GM12873 (cell line): ENCODE measurements around the gene GNB1.

Source experiments
- TF ChIP-seq, protein P1 (sequence below): IDR thresholded peaks from 2 replicates; pipeline ENCODE4 v1.5.1; 2012; ENCODE audit warnings: low read depth, mild to moderate bottlenecking, moderate library complexity, low read length, control low read depth; ENCODE audit not compliant: insufficient read depth; ENCODE audit errors: missing control alignments

The GNB1 gene

DNA sequence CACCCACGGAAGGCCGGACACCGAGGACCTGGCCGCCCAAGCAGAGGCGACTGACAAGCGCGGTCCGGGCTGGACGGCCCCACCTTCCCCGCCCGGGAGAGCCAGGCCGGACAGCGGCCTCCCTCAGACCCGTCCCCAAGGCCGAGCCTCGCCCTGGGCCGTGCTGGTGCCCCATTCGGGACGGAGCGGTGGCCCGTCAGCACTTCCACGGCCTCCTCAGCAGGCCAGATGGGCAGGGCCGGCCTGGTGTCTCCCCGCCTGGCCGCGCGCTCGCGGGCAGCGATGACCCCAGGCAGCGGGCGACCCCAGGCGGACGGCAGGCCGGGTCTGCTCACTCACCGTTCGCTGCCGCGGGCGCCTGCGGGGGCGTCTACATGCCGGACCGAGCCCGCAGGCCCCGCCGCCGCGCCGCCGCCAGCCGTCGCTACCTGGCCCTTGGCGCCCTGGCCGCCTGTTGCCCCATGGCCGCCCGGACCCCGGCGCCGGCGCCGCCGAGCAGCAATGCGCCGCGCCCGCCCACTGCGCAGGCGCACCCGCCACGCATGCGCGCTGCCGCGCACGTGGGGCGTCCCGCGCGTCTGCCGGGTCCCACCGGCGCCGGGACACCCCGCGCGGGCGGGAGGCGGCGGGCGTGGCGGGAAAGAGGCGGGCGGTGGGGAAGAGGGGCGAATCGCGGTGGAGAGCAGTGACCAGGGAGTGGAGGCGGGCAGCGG, 112.8 kb downstream of the GNB1 start, which contains the start of gene NADK:
Gene NADK (minus strand): TSS at position 521 of the 713 bp plus-strand sequence. CDS start 13,064 bp downstream, outside the sequence.
- TF ChIP-seq, protein P1, sequence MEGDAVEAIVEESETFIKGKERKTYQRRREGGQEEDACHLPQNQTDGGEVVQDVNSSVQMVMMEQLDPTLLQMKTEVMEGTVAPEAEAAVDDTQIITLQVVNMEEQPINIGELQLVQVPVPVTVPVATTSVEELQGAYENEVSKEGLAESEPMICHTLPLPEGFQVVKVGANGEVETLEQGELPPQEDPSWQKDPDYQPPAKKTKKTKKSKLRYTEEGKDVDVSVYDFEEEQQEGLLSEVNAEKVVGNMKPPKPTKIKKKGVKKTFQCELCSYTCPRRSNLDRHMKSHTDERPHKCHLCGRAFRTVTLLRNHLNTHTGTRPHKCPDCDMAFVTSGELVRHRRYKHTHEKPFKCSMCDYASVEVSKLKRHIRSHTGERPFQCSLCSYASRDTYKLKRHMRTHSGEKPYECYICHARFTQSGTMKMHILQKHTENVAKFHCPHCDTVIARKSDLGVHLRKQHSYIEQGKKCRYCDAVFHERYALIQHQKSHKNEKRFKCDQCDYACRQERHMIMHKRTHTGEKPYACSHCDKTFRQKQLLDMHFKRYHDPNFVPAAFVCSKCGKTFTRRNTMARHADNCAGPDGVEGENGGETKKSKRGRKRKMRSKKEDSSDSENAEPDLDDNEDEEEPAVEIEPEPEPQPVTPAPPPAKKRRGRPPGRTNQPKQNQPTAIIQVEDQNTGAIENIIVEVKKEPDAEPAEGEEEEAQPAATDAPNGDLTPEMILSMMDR = no peak

DNA sequence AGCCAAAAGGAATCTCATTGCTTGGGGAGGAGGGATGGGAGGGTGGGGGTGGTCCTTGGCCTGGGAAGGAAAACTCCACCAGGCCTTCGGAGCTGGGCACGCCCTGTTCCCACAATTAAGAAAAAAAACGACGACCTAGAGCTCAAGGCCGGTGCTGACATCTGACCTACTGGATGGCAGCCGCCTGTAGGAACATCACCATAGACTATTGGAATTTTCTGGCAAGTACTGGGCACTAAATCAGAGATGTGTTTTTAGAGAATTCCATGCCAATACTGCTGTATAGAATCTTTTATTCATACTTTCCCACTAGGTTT, 113.3 kb downstream of the GNB1 start:
- TF ChIP-seq, protein P1 = no peak

DNA sequence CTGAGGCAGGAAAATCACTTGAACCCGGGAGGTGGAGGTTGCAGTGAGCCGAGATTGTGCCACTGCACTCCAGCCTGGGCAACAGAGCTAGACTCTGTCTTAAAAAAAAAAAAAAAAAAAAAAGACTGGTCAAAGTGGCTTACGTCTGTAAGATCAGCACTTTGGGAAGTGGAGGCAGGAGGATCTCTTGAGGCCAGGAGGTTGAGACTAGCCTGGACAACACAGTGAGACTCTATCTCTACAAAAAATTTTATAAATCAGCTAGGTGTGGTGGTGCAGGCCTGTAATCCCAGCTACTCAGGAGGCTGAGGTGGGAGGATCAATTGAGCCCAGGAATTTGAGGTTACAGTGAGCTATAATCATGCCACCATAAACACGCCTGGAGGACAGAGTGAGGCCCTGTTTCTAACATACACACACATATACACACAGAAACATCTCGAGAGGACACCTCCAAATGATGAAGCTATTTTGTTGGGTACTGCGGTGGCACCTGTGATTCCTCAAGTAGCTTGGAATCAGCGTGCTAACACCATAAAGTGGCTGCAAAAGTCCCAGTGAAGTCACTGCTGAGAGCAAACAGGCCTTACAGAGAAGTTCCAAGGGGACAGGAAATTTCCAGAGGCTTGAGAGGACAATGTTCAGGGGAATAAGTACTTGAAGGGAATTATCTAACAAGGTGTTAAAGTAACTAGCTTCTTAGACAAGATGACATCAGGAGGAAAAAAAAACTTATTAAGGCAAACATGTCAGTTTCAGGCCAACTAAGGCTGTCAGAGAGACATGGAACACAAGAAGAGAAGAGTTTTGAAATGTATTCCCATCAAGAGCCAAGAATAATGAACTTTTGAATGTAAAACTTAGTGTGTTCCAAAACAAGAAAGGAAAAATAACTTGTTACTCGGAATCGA, 114.0 kb downstream of the GNB1 start:
- TF ChIP-seq, protein P1 = no peak

DNA sequence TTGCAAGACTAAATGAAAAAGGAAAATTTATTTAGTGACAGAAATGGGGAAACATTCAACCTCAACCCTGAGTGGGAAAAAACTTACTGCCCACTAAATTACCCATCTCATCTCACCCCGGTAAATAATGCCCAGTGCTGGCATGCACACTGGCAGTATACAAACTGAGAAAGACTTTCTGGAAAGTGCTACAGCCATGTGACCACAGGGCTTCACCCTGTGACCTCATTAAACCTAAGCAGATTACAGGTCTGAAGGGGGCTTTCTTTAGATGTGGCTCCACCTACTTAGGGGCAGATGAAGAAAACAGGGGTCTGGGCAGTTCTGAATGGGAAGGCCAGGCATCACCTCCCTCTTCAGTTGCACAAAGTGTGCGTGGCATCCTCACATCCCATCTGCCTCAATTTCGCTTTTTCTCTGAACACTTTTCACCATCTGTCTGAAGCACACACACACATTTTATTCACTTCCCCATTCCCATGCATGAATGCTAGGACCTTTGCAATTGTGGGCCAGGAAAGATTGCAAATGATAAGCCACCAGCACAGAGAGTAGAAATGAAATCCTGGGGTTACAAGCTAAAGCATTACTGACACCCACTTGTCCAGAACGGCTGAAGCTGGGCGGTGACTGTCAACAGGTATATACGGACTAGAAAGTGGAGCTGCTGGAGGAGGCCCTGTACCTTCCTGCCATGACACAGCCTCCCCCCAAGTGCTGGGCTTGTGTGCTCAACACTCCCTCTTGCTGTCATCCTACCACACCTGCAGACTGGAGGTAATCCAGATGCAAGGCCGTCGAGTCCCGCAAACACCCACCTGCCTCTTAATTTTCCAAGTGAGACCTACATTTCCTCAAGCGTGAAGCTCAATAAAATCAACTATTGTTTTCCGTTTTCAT, 115.3 kb downstream of the GNB1 start:
- TF ChIP-seq, protein P1 = peak; percentile 22

DNA sequence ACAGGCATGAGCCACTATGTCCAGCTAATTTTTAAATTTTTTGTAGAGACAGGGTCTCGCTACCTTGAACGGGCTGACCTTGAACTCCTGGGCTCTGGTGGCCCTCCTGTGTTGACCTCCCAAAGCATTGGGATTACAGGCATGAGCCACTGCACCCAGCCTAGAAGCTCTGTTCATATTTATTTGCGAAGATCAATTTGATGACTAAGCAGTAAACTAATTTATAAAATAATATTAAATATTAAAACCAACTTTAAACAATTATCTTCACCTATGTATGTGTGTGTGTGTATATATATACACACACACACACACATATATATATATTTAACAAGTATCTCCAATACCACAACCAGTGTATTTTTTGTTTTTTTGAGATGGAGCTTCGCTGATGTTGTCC, 117.0 kb downstream of the GNB1 start:
- TF ChIP-seq, protein P1 = no peak

DNA sequence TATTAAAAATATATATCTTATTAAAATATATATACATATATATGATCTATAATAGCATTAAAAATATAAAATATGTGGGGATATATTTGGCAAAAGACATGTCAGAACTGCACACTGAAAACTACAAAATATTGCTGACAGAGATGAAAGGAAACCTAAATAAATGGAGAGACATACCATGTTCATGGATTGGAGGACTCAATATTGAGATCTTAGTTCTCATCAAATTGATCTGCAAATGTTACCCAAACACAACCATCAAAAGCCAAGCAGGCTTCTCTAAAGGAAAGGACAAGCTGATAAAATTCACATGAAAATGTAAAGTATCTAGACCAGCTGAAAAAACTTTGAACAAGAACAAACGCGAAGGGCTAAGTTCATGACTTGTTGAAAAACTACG, 119.8 kb downstream of the GNB1 start:
- TF ChIP-seq, protein P1 = no peak
